OCI-LY7 (cell line): Measurements from ENCODE around the gene DPYSL5. TPM values are rescaled to one million over a fixed set of nuclear protein-coding genes. Genes with fewer than 3 reads are reported as not detected.

Experiments used
- BruUV-seq: library from RNA; stranded (reverse); fragments of 400-500 nt; replicated peaks from 2 replicates; lab custom pipeline; 2021; lab: Mats Ljungman, UMichigan
- CTCF ChIA-PET: fragments of 300-600 bp; sonication (Branson Sonifier 250); formaldehyde crosslinking; loops from one replicate; lab custom pipeline; 2022; ENCODE audit warnings: antibody characterized with exemption; ENCODE audit not compliant: unreplicated experiment; lab: Charles Lee
- POLR2A ChIA-PET: fragments of 300-600 bp; sonication (Branson Sonifier 250); formaldehyde crosslinking; loops from one replicate; lab custom pipeline; 2022; ENCODE audit warnings: antibody characterized with exemption; lab: Charles Lee
- DNase-seq: peaks from one replicate; pipeline ENCODE4 v3.0.0-alpha.2; 2015; ENCODE audit warnings: low spot score
- H2AFZ ChIP-seq: fragments of 200-600 bp; sonication (generic), shearing (Covaris generic); 2 replicates; pipeline ENCODE4 v1.6.1; 2014; ENCODE audit warnings: mild to moderate bottlenecking, antibody characterized with exemption, low read length, moderate library complexity
- H3K27ac ChIP-seq: fragments of 200-600 bp; sonication (generic); 2 replicates; pipeline ENCODE4 v1.5.1; 2014; ENCODE audit warnings: mixed run types, low read depth, mild to moderate bottlenecking, moderate library complexity, low read length, inconsistent platforms; ENCODE audit not compliant: poor library complexity, severe bottlenecking
- H3K36me3 ChIP-seq: fragments of 200-600 bp; sonication (generic); 2 replicates; pipeline ENCODE4 v1.6.1; 2014; ENCODE audit warnings: mild to moderate bottlenecking, antibody characterized with exemption, low read length, moderate library complexity, mixed read lengths; ENCODE audit not compliant: insufficient read depth
- H3K4me1 ChIP-seq: fragments of 200-600 bp; sonication (generic); 2 replicates; pipeline ENCODE4 v1.5.1; 2014; ENCODE audit warnings: mild to moderate bottlenecking, low read length; ENCODE audit not compliant: insufficient read depth, poor library complexity, severe bottlenecking
- H3K4me2 ChIP-seq: fragments of 200-600 bp; sonication (generic); 2 replicates; pipeline ENCODE4 v1.6.1; 2014; ENCODE audit warnings: mild to moderate bottlenecking, low read length
- H3K4me3 ChIP-seq: fragments of 200-600 bp; sonication (generic); 2 replicates; pipeline ENCODE4 v1.5.1; 2014; ENCODE audit warnings: mild to moderate bottlenecking, low read depth, low read length; ENCODE audit not compliant: poor library complexity, severe bottlenecking
- H3K79me2 ChIP-seq: fragments of 200-600 bp; sonication (generic); 2 replicates; pipeline ENCODE4 v1.6.1; 2016; ENCODE audit warnings: low read depth, mild to moderate bottlenecking, low read length, moderate library complexity, mixed read lengths; ENCODE audit not compliant: insufficient read depth
- H3K9me2 ChIP-seq: fragments of 200-600 bp; sonication (generic); 2 replicates; pipeline ENCODE4 v1.6.1; 2016; ENCODE audit warnings: mild to moderate bottlenecking, low read length, mixed read lengths; ENCODE audit not compliant: insufficient read depth
- H3K9me3 ChIP-seq: fragments of 200-600 bp; sonication (generic); 2 replicates; pipeline ENCODE4 v1.6.1; 2014; ENCODE audit warnings: mild to moderate bottlenecking, mixed run types, low read length, mixed read lengths
- H4K20me1 ChIP-seq: fragments of 200-600 bp; sonication (generic); 2 replicates; pipeline ENCODE4 v1.6.1; 2014; ENCODE audit warnings: mild to moderate bottlenecking, antibody characterized with exemption, low read length, moderate library complexity, mixed read lengths; ENCODE audit not compliant: insufficient read depth
- CTCF ChIP-seq: fragments of 200-600 bp; sonication (generic); conservative IDR thresholded peaks from 2 replicates; pipeline ENCODE4 v1.5.1; 2014; ENCODE audit warnings: mild to moderate bottlenecking, antibody characterized with exemption, low read length, moderate library complexity, mixed read lengths
- EZH2phosphoT487 ChIP-seq: fragments of 200-600 bp; sonication (generic); IDR thresholded peaks from 2 replicates; pipeline ENCODE4 v1.6.1; 2018; ENCODE audit warnings: low read depth, borderline replicate concordance, mild to moderate bottlenecking, mixed run types, antibody characterized with exemption, low read length, moderate library complexity, mixed read lengths
- intact Hi-C: fragments of 100-400 bp; cut with micrococcal nuclease; formaldehyde crosslinking; loops from one replicate; pipeline ENCODE4 v1.10.0; 2022; ENCODE audit not compliant: unreplicated experiment
- total RNA-seq, 2 experiments: library from RNA; depleted of rRNA in 1 of 2; stranded (reverse); fragments of >200 nt in 1 of 2; shearing (Covaris generic) in 1 of 2; gene quantifications; 2 replicates each; pipeline ENCODE4 v1.2.3, GENCODE V29; 2014 to 2022

DPYSL5 gene
- total RNA-seq, 2 experiments from 2014 or later, result not detected

GRCh38 chr2:26913999-26914658 is 66.2 kb downstream of the DPYSL5 start:
- no peaks in the 10 kb centered on the region for H3K4me1 ChIP-seq
- no peak overlapping the region for H2AFZ ChIP-seq
- H3K79me2 ChIP-seq, result no peaks in the 10 kb centered on the region
- no peaks in the 10 kb centered on the region for H3K9me3 ChIP-seq
- no peaks in the 10 kb centered on the region for H3K9me2 ChIP-seq
- intact Hi-C loops, result no loop called here
- no peak for TF ChIP-seq EZH2phosphoT487
- 0 out of 2 replicates have a peak, but pooled peaks have one; percentile 22 for TF ChIP-seq CTCF
- H3K36me3 ChIP-seq, result no peaks in the 10 kb centered on the region
- no TSS peak for BruUV-seq
- no peak for DNase-seq
- POLR2A ChIA-PET, result interaction anchor here (0.6 kb wide), 2 partner anchors 153 to 1207 kb away, joined by 3 to 5 read pairs; no protein-coding TSS in a partner anchor
- no peaks in the 10 kb centered on the region for H4K20me1 ChIP-seq
- H3K4me3 ChIP-seq, result no peak overlapping the region
- CTCF ChIA-PET, result no interaction called here
- H3K4me2 ChIP-seq, result no peak overlapping the region
- H3K27ac ChIP-seq, result no peak overlapping the region

- Histone ChIP-seq H4K20me1 (no peaks in the 10 kb centered on the region), H3K4me3 (no peak overlapping the region), H3K36me3 (no peaks in the 10 kb centered on the region), H3K9me2 (no peaks in the 10 kb centered on the region), H3K4me2 (no peak overlapping the region), H3K27ac (no peak overlapping the region), H3K79me2 (no peaks in the 10 kb centered on the region), H2AFZ (no peak overlapping the region), H3K4me1 (no peaks in the 10 kb centered on the region), H3K9me3 (no peaks in the 10 kb centered on the region)
- no TSS peak for BruUV-seq
- POLR2A ChIA-PET, result interaction anchor here (0.6 to 0.8 kb wide), 2 partner anchors 16 to 152 kb away, joined by 3 read pairs; no protein-coding TSS in a partner anchor
- intact Hi-C loops, result no loop called here
- CTCF ChIA-PET, result no interaction called here
- no peak for DNase-seq
- TF ChIP-seq CTCF, result no peak
- TF ChIP-seq EZH2phosphoT487, result no peak
These were observed 66.9 kb downstream of the DPYSL5 start for GRCh38 chr2:26914659-26915310.

- ChIA-PET POLR2A (interaction anchor here (0.8 kb wide), 1 partner anchor 16 kb away, joined by 3 read pairs; no protein-coding TSS in a partner anchor), CTCF (no interaction called here)
- Histone ChIP-seq H3K27ac (no peak overlapping the region), H3K9me2 (no peaks in the 10 kb centered on the region), H3K4me1 (no peaks in the 10 kb centered on the region), H3K79me2 (no peaks in the 10 kb centered on the region), H3K4me3 (no peak overlapping the region), H3K9me3 (no peaks in the 10 kb centered on the region), H3K4me2 (no peak overlapping the region), H2AFZ (no peak overlapping the region), H4K20me1 (no peaks in the 10 kb centered on the region), H3K36me3 (no peaks in the 10 kb centered on the region)
- intact Hi-C loops, result no loop called here
- BruUV-seq, result no TSS peak
- no peak for DNase-seq
- TF ChIP-seq EZH2phosphoT487, result no peak
- no peak for TF ChIP-seq CTCF
These were observed 67.4 kb downstream of the DPYSL5 start for GRCh38 chr2:26915316-26915715.
